NT2/D1 (cell line): ENCODE measurements around the gene ELOF1.
"Not testable (repeated sequence)": the region's sequence is repeated elsewhere in the genome, so short reads cannot be mapped to it uniquely, and the experiment has no call there.

Experiments
- DNase-seq: peaks from one replicate; pipeline ENCODE4 v3.0.0-alpha.2; 2011; ENCODE audit warnings: low read depth, low spot score
- H3K27me3 ChIP-seq: 2 replicates; pipeline ENCODE4 v1.6.0; 2011; ENCODE audit warnings: mild to moderate bottlenecking; ENCODE audit not compliant: insufficient read length, insufficient read depth
- H3K36me3 ChIP-seq: 2 replicates; pipeline ENCODE4 v1.6.1; 2011; ENCODE audit warnings: mild to moderate bottlenecking, low read length, mixed read lengths; ENCODE audit not compliant: insufficient read depth, insufficient read length
- H3K4me1 ChIP-seq: 2 replicates; pipeline ENCODE4 v1.5.1; 2011; ENCODE audit not compliant: insufficient read depth, insufficient read length
- H3K4me3 ChIP-seq: 2 replicates; pipeline ENCODE4 v1.5.1; 2011; ENCODE audit warnings: low read depth; ENCODE audit not compliant: insufficient read length
- H3K9ac ChIP-seq: 2 replicates; pipeline ENCODE4 v1.6.0; 2011; ENCODE audit warnings: low read depth; ENCODE audit not compliant: insufficient read length
- H3K9me3 ChIP-seq: 2 replicates; pipeline ENCODE4 v1.5.1; 2011; ENCODE audit warnings: mild to moderate bottlenecking, low read length; ENCODE audit not compliant: insufficient read depth
- SUZ12 ChIP-seq: IDR thresholded peaks from 2 replicates; pipeline ENCODE4 v1.6.1; 2011; ENCODE audit not compliant: insufficient read length, insufficient read depth; ENCODE audit errors: extremely low read depth
- YY1 ChIP-seq: IDR thresholded peaks from 2 replicates; pipeline ENCODE4 v1.6.1; 2011; ENCODE audit not compliant: insufficient read length, insufficient read depth
- ZNF274 ChIP-seq: IDR thresholded peaks from 2 replicates; pipeline ENCODE4 v1.6.1; 2011; ENCODE audit warnings: mild to moderate bottlenecking, low read depth, low read length

The ELOF1 gene

DNA sequence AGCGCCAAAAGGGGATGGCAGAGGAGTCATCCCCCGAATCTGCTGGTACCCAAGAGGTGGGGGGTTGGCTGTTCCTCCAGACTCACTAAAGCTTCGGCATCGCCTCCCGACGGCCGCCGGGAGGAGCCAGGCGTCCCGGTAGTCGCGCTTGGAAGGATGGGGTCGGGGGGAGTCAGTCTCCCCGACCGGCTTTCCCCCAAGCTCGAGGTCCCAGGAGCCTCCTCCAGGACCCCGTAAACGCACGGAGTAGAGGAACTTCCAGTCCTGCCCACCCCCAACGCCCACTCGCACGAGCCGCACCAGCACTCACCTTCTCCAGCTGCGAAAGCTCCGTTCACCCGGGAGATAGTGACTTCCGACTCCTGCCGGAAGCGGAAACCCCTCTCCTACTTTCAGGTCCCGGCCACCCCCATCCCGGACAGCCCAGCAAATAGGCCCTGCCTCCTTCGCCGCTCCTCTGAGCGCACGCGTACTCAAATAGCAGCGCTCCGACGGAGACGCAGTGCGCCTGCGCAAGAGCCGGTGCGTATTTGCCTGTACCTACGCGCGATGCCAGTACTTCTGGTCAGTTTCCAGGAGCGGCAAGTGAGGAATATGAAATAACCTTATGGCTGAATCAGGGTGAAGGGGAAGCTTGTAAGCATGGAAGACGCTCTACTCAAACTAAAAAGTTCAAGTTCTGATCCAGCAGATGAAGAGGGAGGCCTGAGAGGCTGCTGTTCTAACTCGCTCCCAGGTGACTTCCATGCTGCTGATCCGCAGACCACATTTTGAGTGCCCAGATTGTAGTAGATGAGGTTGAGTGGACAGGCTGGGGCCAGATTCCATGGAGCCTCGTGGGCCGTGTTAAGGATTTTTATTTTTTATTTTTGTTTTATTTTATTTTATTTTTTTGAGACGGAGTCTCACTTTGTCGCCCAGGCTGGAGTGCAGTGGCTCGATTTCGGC, at the start of gene ELOF1:
ELOF1 (minus strand) TSS at position 350 of the 948 bp plus-strand sequence. CDS start 4,883 bp downstream, outside the sequence.
- peak; percentile 99 for DNase-seq
- H3K27me3 ChIP-seq: no peaks in the 10 kb centered on the region
- peaks cover 3% of the 10 kb centered on the region for H3K4me1 ChIP-seq
- no peaks in the 10 kb centered on the region for H3K9me3 ChIP-seq
- peak within 1 kb of the TSS; percentile 99 for H3K4me3 ChIP-seq
- H3K36me3 ChIP-seq: peaks cover 33% of the 10 kb centered on the region
- no peak for TF ChIP-seq ZNF274
- TF ChIP-seq YY1: no peak
- no peak for TF ChIP-seq SUZ12
- peak within 1 kb of the TSS; percentile 99 for H3K9ac ChIP-seq

DNA sequence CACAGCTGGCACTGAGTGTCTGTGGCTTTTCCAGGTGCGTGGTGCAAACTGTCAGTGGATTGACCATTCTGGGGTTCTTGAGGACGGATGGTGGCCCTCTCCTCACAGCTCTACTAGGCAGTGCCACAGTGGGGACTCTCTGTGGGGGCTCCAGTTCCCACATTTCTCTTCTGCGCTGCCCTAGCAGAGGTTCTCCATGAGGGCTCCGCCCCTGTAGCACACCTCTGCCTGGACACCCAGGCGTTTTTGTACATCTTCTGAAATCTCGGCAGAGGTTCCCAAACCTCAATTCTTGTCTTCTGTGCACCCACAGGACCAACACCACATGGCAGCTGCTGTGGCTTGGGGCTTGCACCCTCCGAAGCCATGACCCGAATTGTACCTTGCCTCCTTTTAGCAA, 47.5 kb upstream of the ELOF1 start:
- Histone ChIP-seq H3K4me3 (no peak overlapping the region), H3K9me3 (peaks cover 59% of the 10 kb centered on the region), H3K27me3 (no peaks in the 10 kb centered on the region), H3K9ac (no peak overlapping the region), H3K36me3 (peaks cover 64% of the 10 kb centered on the region), H3K4me1 (no peaks in the 10 kb centered on the region)
- no peak for DNase-seq
- no peak for TF ChIP-seq YY1
- no peak for TF ChIP-seq ZNF274
- no peak for TF ChIP-seq SUZ12

DNA sequence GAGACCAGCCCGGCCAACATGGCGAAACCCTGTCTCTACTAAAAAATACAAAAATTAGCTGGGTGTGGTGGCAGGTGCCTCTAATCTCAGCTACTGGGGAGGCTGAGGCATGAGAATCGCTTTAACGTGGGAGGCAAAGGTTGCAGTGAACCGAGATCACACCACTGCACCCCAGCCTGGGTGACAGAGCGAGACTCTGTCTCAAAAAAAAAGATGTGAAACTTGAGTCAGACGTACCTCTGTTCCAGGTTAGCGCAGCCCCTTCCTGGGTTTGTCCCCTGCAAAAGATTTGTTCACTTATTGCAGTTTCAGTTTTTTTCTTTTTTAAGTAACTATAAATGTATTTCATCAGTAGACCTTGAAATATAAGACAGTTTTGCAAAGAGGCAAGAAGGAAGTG, 40.7 kb upstream of the ELOF1 start:
- not testable (repeated sequence) for H3K4me1 ChIP-seq, H3K4me3 ChIP-seq, DNase-seq, H3K27me3 ChIP-seq, H3K9ac ChIP-seq
- Histone ChIP-seq H3K36me3 (peaks cover 54% of the 10 kb centered on the region), H3K9me3 (peaks cover 27% of the 10 kb centered on the region)

DNA sequence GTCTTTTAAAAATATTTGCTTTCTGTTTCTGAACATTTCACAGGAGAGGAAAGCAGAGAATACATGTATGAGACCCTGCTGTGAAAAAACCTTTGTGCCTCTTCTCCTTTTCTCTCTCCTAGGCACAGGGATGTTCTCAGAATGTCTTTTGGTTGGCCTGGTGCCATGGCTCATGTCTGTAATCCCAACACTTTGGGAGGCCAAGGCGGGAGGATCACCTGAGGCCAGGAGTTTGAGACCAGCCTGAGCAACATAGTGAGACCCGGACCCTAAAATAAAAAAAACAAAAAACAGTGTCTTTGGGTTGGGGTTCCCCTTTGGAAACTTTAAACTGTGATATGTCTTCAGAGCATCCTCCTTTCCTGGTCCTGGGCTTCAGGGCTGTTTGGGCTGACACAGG, 39.7 kb upstream of the ELOF1 start:
- TF ChIP-seq SUZ12: no peak
- TF ChIP-seq ZNF274: no peak
- Histone ChIP-seq H3K4me1 (peaks cover 3% of the 10 kb centered on the region), H3K9ac (peak overlapping the region; percentile 34), H3K9me3 (peaks cover 17% of the 10 kb centered on the region), H3K4me3 (no peak overlapping the region), H3K27me3 (no peaks in the 10 kb centered on the region), H3K36me3 (peaks cover 45% of the 10 kb centered on the region)
- DNase-seq: no peak

DNA sequence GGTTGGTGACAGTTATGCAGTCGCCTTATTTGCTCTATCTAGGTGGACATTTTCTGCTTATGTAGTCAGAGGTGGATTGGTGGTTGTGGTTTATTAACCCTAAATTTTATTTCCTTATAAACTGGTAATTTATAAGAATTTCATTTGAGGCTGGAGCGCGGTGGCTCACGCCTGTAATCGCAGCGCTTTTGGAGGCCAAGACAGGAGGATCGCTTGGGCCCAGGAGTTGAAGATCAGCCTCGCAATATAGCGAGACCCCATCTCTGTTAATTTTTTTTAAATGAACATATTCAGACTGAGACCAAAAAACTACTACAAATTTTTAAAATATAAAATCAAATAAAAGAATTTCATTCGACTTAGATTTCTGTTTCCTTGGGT, 39.1 kb upstream of the ELOF1 start:
- DNase-seq: no peak
- TF ChIP-seq ZNF274 (no peak), YY1 (no peak), SUZ12 (no peak)
- peak overlapping the region; percentile 98 for H3K4me3 ChIP-seq
- H3K9ac ChIP-seq: peak overlapping the region; percentile 98
- H3K27me3 ChIP-seq: no peaks in the 10 kb centered on the region
- peaks cover 38% of the 10 kb centered on the region for H3K36me3 ChIP-seq
- H3K9me3 ChIP-seq: peaks cover 12% of the 10 kb centered on the region; the same call in 1 of the 2 replicates
- peaks cover 3% of the 10 kb centered on the region for H3K4me1 ChIP-seq

DNA sequence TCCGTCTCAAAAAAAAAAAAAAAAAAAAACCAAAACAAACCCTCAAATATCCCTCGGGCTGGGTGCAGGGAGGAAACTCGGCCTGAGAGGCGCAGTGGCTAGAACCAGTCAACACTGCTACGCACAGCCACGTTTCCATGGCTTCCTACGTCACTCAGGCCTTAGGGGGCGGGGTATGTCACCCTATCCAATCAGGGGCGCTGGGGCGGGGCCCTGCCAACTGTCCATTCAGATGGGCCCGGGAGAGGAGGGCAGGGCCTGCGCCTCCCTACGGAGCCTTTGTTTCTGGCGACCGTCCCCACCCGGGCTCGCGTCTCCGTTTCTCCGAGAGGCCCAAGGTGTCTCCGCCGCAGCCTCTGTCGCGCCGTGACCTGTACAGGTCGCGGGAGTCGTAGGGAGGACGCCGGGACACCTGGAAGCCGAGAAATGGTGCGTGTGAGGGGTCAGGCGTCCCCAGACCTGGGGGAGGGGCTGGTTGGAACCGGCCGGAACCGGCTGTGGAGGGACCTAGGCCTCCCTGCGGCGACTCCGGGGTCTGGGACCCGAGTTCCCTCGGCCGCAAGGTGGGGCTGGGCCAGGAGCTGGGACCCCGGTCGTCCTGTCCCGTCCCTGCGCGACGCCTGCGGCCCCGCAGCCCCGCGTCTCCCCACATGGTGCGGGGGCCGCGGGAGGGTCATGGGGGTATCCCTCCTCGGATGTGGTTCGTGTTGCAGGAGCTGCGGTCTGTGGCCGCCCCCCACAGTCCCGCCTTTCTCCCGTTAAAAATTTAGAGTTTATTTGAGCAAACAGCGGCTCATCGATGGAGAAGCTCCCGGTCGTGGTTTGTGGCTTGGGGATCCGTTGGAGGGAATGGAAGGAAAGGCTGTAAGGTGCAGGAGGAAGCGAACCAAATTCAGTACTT, 38.4 kb upstream of the ELOF1 start, which contains the start of gene ZNF627:
ZNF627 (plus strand) TSS at position 282 of the 901 bp plus-strand sequence; CDS start at position 427, 145 bp downstream.
- peak within 1 kb of the TSS; percentile 98 for H3K9ac ChIP-seq
- no peaks in the 10 kb centered on the region for H3K27me3 ChIP-seq
- H3K9me3 ChIP-seq: peaks cover 5% of the 10 kb centered on the region; the same call in 1 of the 2 replicates
- peak; percentile 98 for DNase-seq
- TF ChIP-seq YY1: no peak
- peak within 1 kb of the TSS; percentile 98 for H3K4me3 ChIP-seq
- peaks cover 3% of the 10 kb centered on the region for H3K4me1 ChIP-seq
- peaks cover 33% of the 10 kb centered on the region for H3K36me3 ChIP-seq

DNA sequence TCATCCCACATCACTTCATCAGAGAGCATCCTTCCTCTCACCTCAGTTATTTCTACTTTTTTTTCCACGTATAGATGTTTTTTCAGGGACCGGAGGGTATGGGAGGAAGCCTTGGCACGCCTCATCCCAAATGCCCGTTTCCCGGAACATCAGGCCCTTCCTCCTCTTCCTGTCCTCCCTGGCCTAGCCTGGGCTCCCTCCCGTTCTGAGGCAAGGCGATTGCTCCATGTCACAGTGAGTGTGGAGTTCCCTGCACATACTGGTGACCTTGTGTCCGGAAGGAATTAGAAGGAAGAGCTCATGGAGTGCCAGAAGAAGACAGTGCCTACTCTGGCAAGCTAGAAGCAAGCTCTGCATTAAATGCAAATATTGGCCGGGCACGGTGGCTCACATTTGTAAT, 37.1 kb upstream of the ELOF1 start:
- no peak for DNase-seq
- Histone ChIP-seq H3K4me1 (peaks cover 3% of the 10 kb centered on the region), H3K36me3 (peaks cover 24% of the 10 kb centered on the region), H3K4me3 (no peak overlapping the region), H3K27me3 (no peaks in the 10 kb centered on the region), H3K9me3 (no peaks in the 10 kb centered on the region), H3K9ac (peak overlapping the region; percentile 36)
- TF ChIP-seq ZNF274 (no peak), SUZ12 (no peak), YY1 (no peak)
